ENCODE results near the gene MBTD1. TPM values are rescaled to one million over a fixed set of nuclear protein-coding genes. Genes with fewer than 3 reads are reported as not detected.

MBTD1 gene
- total and polyA plus RNA-seq, 10 of the 15 experiments (the other 5 are each of a cell fraction or from before 2014, with no cell fraction given), result 1.3 to 16.7 (median 9.5) TPM

GRCh38 chr17:51256101-51256500 lies 3.7 kb downstream of the MBTD1 start:
- peaks cover 0 to 9% of the 10 kb centered on the region in 2 experiments; a peak in 1 of 4 replicates for H3K36me3 ChIP-seq (ENCODE audit: control insufficient read depth in 2 of 2, insufficient read depth in 2 of 2, low read length in 1 of 2)
- H4K20me1 ChIP-seq (ENCODE audit: control insufficient read depth, insufficient read depth), result no peaks in the 10 kb centered on the region
- no peak overlapping the region for H3K4me2 ChIP-seq (ENCODE audit: control insufficient read depth, insufficient read depth)

More at GRCh38 chr17:51256101-51256500, 3.7 kb downstream of the MBTD1 start:
- RAD21 ChIA-PET (ENCODE audit: unreplicated experiment), result no interaction called here
- in situ Hi-C loops (cut with MboI) (no loop called here), intact Hi-C loops (cut with micrococcal nuclease; ENCODE audit: unreplicated experiment) (loop anchor here (10.0 kb wide), 1 partner anchor 391 kb away; the partner anchor contains the start of gene TOB1)
- CTCF ChIA-PET, result interaction anchor here (1.2 to 3.2 kb wide), 3 partner anchors 8 to 17 kb away, joined by 4 to 9 read pairs (median 4); no protein-coding TSS in a partner anchor
- POLR2A ChIA-PET, result interaction anchor here (0.5 to 1.8 kb wide), 2 partner anchors 9 to 98 kb away, joined by 3 read pairs; no protein-coding TSS in a partner anchor
- peak overlapping the region; percentile 92; the same call in 1 of the 2 replicates for H3K4me3 ChIP-seq
- 97% methylated on average over 3 of the region's 3 CpGs for WGBS (ENCODE audit: insufficient coverage, insufficient replicate concordance, low lambda C conversion rate, missing lambda C conversion rate)
- SMC1A ChIA-PET (ENCODE audit: uncharacterized antibody, unreplicated experiment), result interaction anchor here (0.6 to 1.8 kb wide), 3 partner anchors 15 to 93 kb away, joined by 3 to 4 read pairs (median 3); no protein-coding TSS in a partner anchor
- H3K9me3 ChIP-seq (replicated peaks; ENCODE audit: control insufficient read depth, insufficient read depth, low read length), result no peaks in the 10 kb centered on the region
- DNase-seq (ENCODE audit: low read depth, low spot score) (no peak), FAIRE-seq (no peak), ATAC-seq (no peak)
- H3K79me2 ChIP-seq (ENCODE audit: control insufficient read depth, insufficient read depth, low read length), result peaks cover 71% of the 10 kb centered on the region
- peaks cover 3% of the 10 kb centered on the region; the same call in 1 of the 2 replicates for H3K4me1 ChIP-seq (ENCODE audit: control insufficient read depth, insufficient read depth, low read length)
- no peak overlapping the region for H3K9ac ChIP-seq (ENCODE audit: control insufficient read depth, insufficient read depth, low read length)
- no peak overlapping the region for H2AFZ ChIP-seq (ENCODE audit: control insufficient read depth, low read depth, low read length)
- H3K27me3 ChIP-seq (replicated peaks in 1 of 2; ENCODE audit: control insufficient read depth in 2 of 2, insufficient read depth in 2 of 2, low read length in 1 of 2), result no peaks in the 10 kb centered on the region
- no peak overlapping the region for H3K27ac ChIP-seq (ENCODE audit: control insufficient read depth, insufficient read depth)
- TF ChIP-seq ESRRA (IDR thresholded peaks at IDR 0.05; ENCODE audit: low read length), result no peak
- no peak for TF ChIP-seq SUPT20H (IDR thresholded peaks at IDR 0.05; ENCODE audit: borderline replicate concordance, control insufficient read depth, low read depth, low read length)
- TF ChIP-seq RFX5 (IDR thresholded peaks at IDR 0.05; ENCODE audit: low read depth, low read length), result no peak
- TF ChIP-seq EED (IDR thresholded peaks at IDR 0.05; ENCODE audit: low read depth), result no peak
- no peak for TF ChIP-seq BMI1 (IDR thresholded peaks at IDR 0.05; ENCODE audit: borderline replicate concordance)
- TF ChIP-seq, protein P1, sequence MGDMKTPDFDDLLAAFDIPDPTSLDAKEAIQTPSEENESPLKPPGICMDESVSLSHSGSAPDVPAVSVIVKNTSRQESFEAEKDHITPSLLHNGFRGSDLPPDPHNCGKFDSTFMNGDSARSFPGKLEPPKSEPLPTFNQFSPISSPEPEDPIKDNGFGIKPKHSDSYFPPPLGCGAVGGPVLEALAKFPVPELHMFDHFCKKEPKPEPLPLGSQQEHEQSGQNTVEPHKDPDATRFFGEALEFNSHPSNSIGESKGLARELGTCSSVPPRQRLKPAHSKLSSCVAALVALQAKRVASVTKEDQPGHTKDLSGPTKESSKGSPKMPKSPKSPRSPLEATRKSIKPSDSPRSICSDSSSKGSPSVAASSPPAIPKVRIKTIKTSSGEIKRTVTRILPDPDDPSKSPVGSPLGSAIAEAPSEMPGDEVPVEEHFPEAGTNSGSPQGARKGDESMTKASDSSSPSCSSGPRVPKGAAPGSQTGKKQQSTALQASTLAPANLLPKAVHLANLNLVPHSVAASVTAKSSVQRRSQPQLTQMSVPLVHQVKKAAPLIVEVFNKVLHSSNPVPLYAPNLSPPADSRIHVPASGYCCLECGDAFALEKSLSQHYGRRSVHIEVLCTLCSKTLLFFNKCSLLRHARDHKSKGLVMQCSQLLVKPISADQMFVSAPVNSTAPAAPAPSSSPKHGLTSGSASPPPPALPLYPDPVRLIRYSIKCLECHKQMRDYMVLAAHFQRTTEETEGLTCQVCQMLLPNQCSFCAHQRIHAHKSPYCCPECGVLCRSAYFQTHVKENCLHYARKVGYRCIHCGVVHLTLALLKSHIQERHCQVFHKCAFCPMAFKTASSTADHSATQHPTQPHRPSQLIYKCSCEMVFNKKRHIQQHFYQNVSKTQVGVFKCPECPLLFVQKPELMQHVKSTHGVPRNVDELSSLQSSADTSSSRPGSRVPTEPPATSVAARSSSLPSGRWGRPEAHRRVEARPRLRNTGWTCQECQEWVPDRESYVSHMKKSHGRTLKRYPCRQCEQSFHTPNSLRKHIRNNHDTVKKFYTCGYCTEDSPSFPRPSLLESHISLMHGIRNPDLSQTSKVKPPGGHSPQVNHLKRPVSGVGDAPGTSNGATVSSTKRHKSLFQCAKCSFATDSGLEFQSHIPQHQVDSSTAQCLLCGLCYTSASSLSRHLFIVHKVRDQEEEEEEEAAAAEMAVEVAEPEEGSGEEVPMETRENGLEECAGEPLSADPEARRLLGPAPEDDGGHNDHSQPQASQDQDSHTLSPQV (IDR thresholded peaks at IDR 0.05), result no peak
- TF ChIP-seq MTA3 (IDR thresholded peaks at IDR 0.05; ENCODE audit: borderline replicate concordance, low read length), result no peak
- TF ChIP-seq RB1 (IDR thresholded peaks at IDR 0.05; ENCODE audit: borderline replicate concordance), result no peak
- TF ChIP-seq IKZF1 (conservative IDR thresholded peaks at IDR 0.05), result no peak
- no peak for TF ChIP-seq ZNF687 (IDR thresholded peaks at IDR 0.05)
- TF ChIP-seq ZNF217 (IDR thresholded peaks at IDR 0.05), result no peak
- no peak for TF ChIP-seq POLR2A (IDR thresholded peaks at IDR 0.05; ENCODE audit: low read depth, low read length)
- no TSS peak for BruUV-seq (replicated peaks)

Data from GM12878 (cell line).